ENCODE data around the gene PARD6A.

DNA sequence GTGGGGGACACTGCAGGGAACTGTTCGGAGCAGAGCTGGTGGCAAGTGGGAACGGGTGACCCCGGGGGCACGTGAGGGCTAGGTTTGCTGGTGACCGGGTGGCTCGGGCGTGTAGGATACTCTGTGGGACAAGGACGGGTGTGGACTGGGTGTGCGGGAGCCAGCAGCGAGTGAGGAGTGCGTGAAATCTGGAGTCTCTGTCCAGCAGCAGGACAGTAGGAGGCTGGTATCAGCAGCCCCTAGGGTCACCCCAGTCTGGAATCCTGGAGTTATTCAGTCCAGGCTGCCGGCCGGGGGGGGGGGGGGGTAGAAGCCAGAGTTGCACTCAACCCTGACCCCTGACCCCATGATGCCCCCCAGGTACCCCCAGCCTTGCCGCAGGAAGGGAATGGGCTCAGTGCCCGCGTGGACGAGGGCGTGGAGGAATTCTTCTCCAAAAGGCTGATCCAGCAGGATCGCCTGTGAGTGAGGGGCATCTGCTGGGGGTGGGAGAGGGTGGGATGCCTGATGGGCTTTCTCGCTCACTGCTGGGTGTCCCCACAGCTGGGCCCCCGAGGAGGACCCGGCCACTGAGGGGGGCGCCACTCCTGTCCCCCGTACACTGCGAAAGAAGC lies 6.9 kb upstream of the PARD6A start:
- TF ChIP-seq POLR2A (IDR thresholded peaks at IDR 0.05; ENCODE audit: extremely low read depth, insufficient read length) (no peak), MYC (IDR thresholded peaks at IDR 0.05; ENCODE audit: low read depth, low read length) (no peak)
- TF ChIP-seq, protein P1, sequence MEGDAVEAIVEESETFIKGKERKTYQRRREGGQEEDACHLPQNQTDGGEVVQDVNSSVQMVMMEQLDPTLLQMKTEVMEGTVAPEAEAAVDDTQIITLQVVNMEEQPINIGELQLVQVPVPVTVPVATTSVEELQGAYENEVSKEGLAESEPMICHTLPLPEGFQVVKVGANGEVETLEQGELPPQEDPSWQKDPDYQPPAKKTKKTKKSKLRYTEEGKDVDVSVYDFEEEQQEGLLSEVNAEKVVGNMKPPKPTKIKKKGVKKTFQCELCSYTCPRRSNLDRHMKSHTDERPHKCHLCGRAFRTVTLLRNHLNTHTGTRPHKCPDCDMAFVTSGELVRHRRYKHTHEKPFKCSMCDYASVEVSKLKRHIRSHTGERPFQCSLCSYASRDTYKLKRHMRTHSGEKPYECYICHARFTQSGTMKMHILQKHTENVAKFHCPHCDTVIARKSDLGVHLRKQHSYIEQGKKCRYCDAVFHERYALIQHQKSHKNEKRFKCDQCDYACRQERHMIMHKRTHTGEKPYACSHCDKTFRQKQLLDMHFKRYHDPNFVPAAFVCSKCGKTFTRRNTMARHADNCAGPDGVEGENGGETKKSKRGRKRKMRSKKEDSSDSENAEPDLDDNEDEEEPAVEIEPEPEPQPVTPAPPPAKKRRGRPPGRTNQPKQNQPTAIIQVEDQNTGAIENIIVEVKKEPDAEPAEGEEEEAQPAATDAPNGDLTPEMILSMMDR (IDR thresholded peaks at IDR 0.05; ENCODE audit: low read depth, low read length) = no peak
- TF ChIP-seq, protein P2, sequence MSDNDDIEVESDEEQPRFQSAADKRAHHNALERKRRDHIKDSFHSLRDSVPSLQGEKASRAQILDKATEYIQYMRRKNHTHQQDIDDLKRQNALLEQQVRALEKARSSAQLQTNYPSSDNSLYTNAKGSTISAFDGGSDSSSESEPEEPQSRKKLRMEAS (IDR thresholded peaks at IDR 0.05; ENCODE audit: low read depth, low read length) = no peak

All from NB4 (cell line).